Endothelial cell of umbilical vein (primary cell): ENCODE data around the gene SYK.

Experiments used
- CTCF ChIP-seq, 2 donors: IDR thresholded peaks; 1 replicate in 1 of 2; 2 replicates in 1 of 2; pipeline ENCODE4 v1.5.1; 2011; ENCODE audit warnings: low read length in 2 of 2, mild to moderate bottlenecking in 2 of 2, moderate library complexity in 2 of 2, control low read depth in 1 of 2, inconsistent platforms in 1 of 2, low read depth in 1 of 2; ENCODE audit not compliant: insufficient read depth in 1 of 2; ENCODE audit errors: extremely low read depth in 1 of 2
- EZH2 ChIP-seq: IDR thresholded peaks from 2 replicates; pipeline ENCODE4 v1.6.1; 2012; ENCODE audit warnings: borderline replicate concordance, low read depth, mild to moderate bottlenecking, moderate library complexity, low read length, inconsistent platforms; ENCODE audit not compliant: severe bottlenecking
- FOS ChIP-seq: IDR thresholded peaks from 2 replicates; pipeline ENCODE4 v1.6.1; 2011; ENCODE audit warnings: mild to moderate bottlenecking, low read length, moderate library complexity, borderline replicate concordance; ENCODE audit not compliant: insufficient read depth
- GATA2 ChIP-seq: IDR thresholded peaks from 2 replicates; pipeline ENCODE4 v1.7.0; 2011; ENCODE audit warnings: low read depth, mild to moderate bottlenecking, moderate library complexity, mixed read lengths, low read length; ENCODE audit not compliant: insufficient read length, insufficient read depth
- JUN ChIP-seq: IDR thresholded peaks from 2 replicates; pipeline ENCODE4 v1.6.1; 2011; ENCODE audit warnings: borderline replicate concordance, low read depth; ENCODE audit not compliant: insufficient read length, insufficient read depth
- MAX ChIP-seq: IDR thresholded peaks from 2 replicates; pipeline ENCODE4 v1.6.1; 2011; ENCODE audit not compliant: insufficient read depth, insufficient read length
- MYC ChIP-seq: IDR thresholded peaks from one replicate; pipeline ENCODE4 v1.6.1; 2011; ENCODE audit warnings: mild to moderate bottlenecking, low read depth, low read length
- POLR2A ChIP-seq: IDR thresholded peaks from 2 replicates; pipeline ENCODE4 v1.6.1; 2012; ENCODE audit warnings: low read depth, mild to moderate bottlenecking, control low read depth, low read length
- POLR2AphosphoS5 ChIP-seq: IDR thresholded peaks from 2 replicates; pipeline ENCODE4 v1.6.1; 2012; ENCODE audit warnings: low read depth, mild to moderate bottlenecking, control low read depth, low read length, moderate library complexity; ENCODE audit not compliant: insufficient read depth

GRCh38 chr9:90874194-90874593 is 72.6 kb downstream of the SYK start:
- TF ChIP-seq CTCF (IDR thresholded peaks at IDR 0.05; ENCODE audit: extremely low read depth in 1 of 2, insufficient read depth in 1 of 2, low read depth in 1 of 2, low read length in 2 of 2) (no peak), MYC (no peak), POLR2AphosphoS5 (no peak), POLR2A (no peak), JUN (no peak), EZH2 (no peak), FOS (no peak), MAX (no peak), GATA2 (no peak)
